Karpas-422 (cell line): ENCODE measurements around the gene LRRC10. TPM values are rescaled to one million over a fixed set of nuclear protein-coding genes. Genes with fewer than 3 reads are reported as not detected.

Experiments used
- DNase-seq: peaks from one replicate; pipeline ENCODE4 v3.0.0-alpha.2; 2015
- H2AFZ ChIP-seq: fragments of 200-600 bp; sonication (generic); 2 replicates; pipeline ENCODE4 v1.6.1; 2014; ENCODE audit warnings: antibody characterized with exemption, low read length, mixed read lengths
- H3K27ac ChIP-seq: fragments of 200-600 bp; sonication (generic); 2 replicates; pipeline ENCODE4 v1.5.1; 2014; ENCODE audit warnings: mild to moderate bottlenecking, low read length, moderate library complexity
- H3K27me3 ChIP-seq: fragments of 200-600 bp; sonication (generic); 2 replicates; pipeline ENCODE4 v1.6.1; 2014; ENCODE audit warnings: low read length, mixed read lengths
- H3K36me3 ChIP-seq: fragments of 200-600 bp; sonication (generic); 2 replicates; pipeline ENCODE4 v1.6.1; 2014; ENCODE audit warnings: low read length, mixed read lengths; ENCODE audit not compliant: insufficient read depth
- H3K4me1 ChIP-seq: fragments of 200-600 bp; sonication (generic); 2 replicates; pipeline ENCODE4 v1.6.1; 2014; ENCODE audit warnings: mild to moderate bottlenecking, low read length, mixed read lengths
- H3K4me2 ChIP-seq: fragments of 200-600 bp; sonication (generic); 2 replicates; pipeline ENCODE4 v1.6.1; 2014; ENCODE audit warnings: low read length, low read depth, mild to moderate bottlenecking; ENCODE audit not compliant: poor library complexity, severe bottlenecking
- H3K4me3 ChIP-seq: fragments of 200-600 bp; sonication (generic); 2 replicates; pipeline ENCODE4 v1.5.1; 2014; ENCODE audit warnings: mild to moderate bottlenecking, antibody characterized with exemption, low read length, mixed read lengths
- H3K79me2 ChIP-seq: fragments of 200-600 bp; sonication (generic); 2 replicates; pipeline ENCODE4 v1.6.1; 2014; ENCODE audit warnings: mild to moderate bottlenecking, low read length, mixed read lengths
- H3K9ac ChIP-seq: fragments of 200-600 bp; sonication (generic); 2 replicates; pipeline ENCODE4 v1.6.0; 2014; ENCODE audit warnings: low read length
- H3K9me2 ChIP-seq: fragments of 200-600 bp; sonication (generic), shearing (Covaris generic); replicated peaks from 2 replicates; pipeline ENCODE4 v1.6.0; 2014; ENCODE audit warnings: mild to moderate bottlenecking, low read length, moderate library complexity; ENCODE audit not compliant: insufficient read depth
- H3K9me3 ChIP-seq: fragments of 300-700, 200-600 bp; sonication (generic); 2 replicates; pipeline ENCODE4 v1.6.1; 2014; ENCODE audit warnings: low read length, mixed read lengths
- H4K20me1 ChIP-seq: fragments of 200-600 bp; sonication (generic); 2 replicates; pipeline ENCODE4 v1.6.1; 2014; ENCODE audit warnings: mild to moderate bottlenecking, antibody characterized with exemption, low read length, low read depth; ENCODE audit not compliant: insufficient read depth
- total RNA-seq: library from RNA; depleted of rRNA; stranded (reverse); fragments of >200 nt; shearing (Covaris generic); gene quantifications from 2 replicates; pipeline ENCODE4 v1.2.3, GENCODE V29; 2014; ENCODE audit warnings: low replicate concordance

LRRC10 gene
- total RNA-seq, 1 experiment from 2014 or later: not detected

DNA sequence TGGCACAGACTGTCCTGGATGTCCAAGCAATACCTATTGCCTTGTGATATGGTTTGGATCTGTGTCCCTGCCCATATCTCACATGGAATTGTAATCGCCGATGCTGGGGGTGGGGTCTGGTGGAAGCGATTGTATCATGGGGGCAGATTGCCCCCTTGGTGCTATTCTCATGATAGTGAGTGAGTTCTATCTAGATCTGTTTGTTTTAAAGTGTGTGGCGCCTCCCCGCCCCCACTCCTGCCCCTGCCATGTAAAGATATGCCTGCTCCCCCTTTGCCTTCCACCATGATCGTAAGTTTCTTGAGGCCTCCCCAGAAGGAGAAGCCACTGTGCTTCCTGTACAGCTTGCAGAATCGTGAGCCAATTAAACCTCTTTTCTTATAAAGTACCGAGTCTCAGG, 16.8 kb upstream of the LRRC10 start:
- Histone ChIP-seq H3K36me3 (no peaks in the 10 kb centered on the region), H3K9me3 (no peaks in the 10 kb centered on the region), H3K4me1 (no peaks in the 10 kb centered on the region)

GRCh38 chr12:69623970-69624369, 13.3 kb upstream of the LRRC10 start:
- Histone ChIP-seq H3K4me1 (no peaks in the 10 kb centered on the region), H3K9ac (no peak overlapping the region), H3K4me2 (no peak overlapping the region), H3K9me3 (no peaks in the 10 kb centered on the region), H2AFZ (no peak overlapping the region), H3K9me2 (no peaks in the 10 kb centered on the region), H3K79me2 (no peaks in the 10 kb centered on the region), H3K27ac (no peak overlapping the region), H3K36me3 (no peaks in the 10 kb centered on the region), H4K20me1 (no peaks in the 10 kb centered on the region), H3K27me3 (no peaks in the 10 kb centered on the region), H3K4me3 (no peak overlapping the region)
- no peak for DNase-seq

More for the DNA sequence above, 16.8 kb upstream of the LRRC10 start:
- Histone ChIP-seq H3K9ac (no peak overlapping the region), H3K27ac (no peak overlapping the region), H3K27me3 (no peaks in the 10 kb centered on the region), H3K4me2 (no peak overlapping the region), H3K9me2 (no peaks in the 10 kb centered on the region), H2AFZ (no peak overlapping the region), H4K20me1 (no peaks in the 10 kb centered on the region), H3K79me2 (no peaks in the 10 kb centered on the region), H3K4me3 (no peak overlapping the region)
- no peak for DNase-seq

- no peak overlapping the region for H3K4me3 ChIP-seq
- H3K4me1 ChIP-seq: no peaks in the 10 kb centered on the region
- DNase-seq: no peak
- H3K27me3 ChIP-seq: no peaks in the 10 kb centered on the region
- no peaks in the 10 kb centered on the region for H3K9me2 ChIP-seq
- H2AFZ ChIP-seq: no peak overlapping the region
- no peaks in the 10 kb centered on the region for H3K9me3 ChIP-seq
- H3K4me2 ChIP-seq: no peak overlapping the region
- H3K79me2 ChIP-seq: no peaks in the 10 kb centered on the region
- H4K20me1 ChIP-seq: no peaks in the 10 kb centered on the region
- H3K9ac ChIP-seq: no peak overlapping the region
- H3K36me3 ChIP-seq: no peaks in the 10 kb centered on the region
- H3K27ac ChIP-seq: no peak overlapping the region
These were observed 10.8 kb upstream of the LRRC10 start for GRCh38 chr12:69621551-69621950.

DNA sequence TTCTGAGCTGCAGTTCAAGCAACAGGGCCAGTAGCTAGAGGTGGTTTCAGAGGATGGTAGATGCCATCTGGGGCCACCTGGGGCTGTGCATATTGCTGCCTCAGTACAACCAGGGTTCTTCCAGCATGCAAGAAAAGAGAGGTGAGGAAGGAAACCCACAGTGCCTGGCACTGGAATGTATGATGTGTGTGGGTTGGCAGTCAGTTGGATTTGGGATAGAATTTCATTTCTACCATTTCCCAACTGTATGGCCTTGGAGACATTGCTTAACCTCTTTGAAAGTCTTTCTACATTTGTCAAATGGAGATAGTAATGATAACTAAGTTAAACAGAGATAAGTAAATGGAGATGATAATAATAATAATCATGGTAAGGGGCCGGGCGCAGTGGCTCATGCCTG, 10.2 kb upstream of the LRRC10 start:
- H3K9ac ChIP-seq: no peak overlapping the region
- H3K4me3 ChIP-seq: no peak overlapping the region
- no peak overlapping the region for H2AFZ ChIP-seq
- no peaks in the 10 kb centered on the region for H3K79me2 ChIP-seq
- no peak overlapping the region for H3K4me2 ChIP-seq
- no peaks in the 10 kb centered on the region for H3K9me3 ChIP-seq
- no peak for DNase-seq
- no peak overlapping the region for H3K27ac ChIP-seq
- H3K36me3 ChIP-seq: no peaks in the 10 kb centered on the region
- no peaks in the 10 kb centered on the region for H3K9me2 ChIP-seq
- no peaks in the 10 kb centered on the region for H3K27me3 ChIP-seq
- H4K20me1 ChIP-seq: no peaks in the 10 kb centered on the region
- H3K4me1 ChIP-seq: no peaks in the 10 kb centered on the region

- Histone ChIP-seq H3K9ac (no peak overlapping the region), H3K4me1 (no peaks in the 10 kb centered on the region), H3K79me2 (no peaks in the 10 kb centered on the region), H3K27me3 (no peaks in the 10 kb centered on the region), H2AFZ (no peak overlapping the region), H3K27ac (no peak overlapping the region), H3K4me2 (no peak overlapping the region), H3K4me3 (no peak overlapping the region), H4K20me1 (no peaks in the 10 kb centered on the region), H3K36me3 (no peaks in the 10 kb centered on the region), H3K9me2 (no peaks in the 10 kb centered on the region), H3K9me3 (no peaks in the 10 kb centered on the region)
- no peak for DNase-seq
These were observed 9.4 kb upstream of the LRRC10 start for GRCh38 chr12:69620077-69620476.

- Histone ChIP-seq H3K9me2 (no peaks in the 10 kb centered on the region), H3K4me3 (no peak overlapping the region), H3K36me3 (no peaks in the 10 kb centered on the region), H3K27ac (no peak overlapping the region), H3K27me3 (no peaks in the 10 kb centered on the region), H3K4me1 (no peaks in the 10 kb centered on the region), H3K9me3 (no peaks in the 10 kb centered on the region), H2AFZ (no peak overlapping the region), H3K79me2 (no peaks in the 10 kb centered on the region), H3K9ac (no peak overlapping the region), H4K20me1 (no peaks in the 10 kb centered on the region), H3K4me2 (no peak overlapping the region)
- no peak for DNase-seq
These were observed 8.3 kb upstream of the LRRC10 start for GRCh38 chr12:69619050-69619449.

DNA sequence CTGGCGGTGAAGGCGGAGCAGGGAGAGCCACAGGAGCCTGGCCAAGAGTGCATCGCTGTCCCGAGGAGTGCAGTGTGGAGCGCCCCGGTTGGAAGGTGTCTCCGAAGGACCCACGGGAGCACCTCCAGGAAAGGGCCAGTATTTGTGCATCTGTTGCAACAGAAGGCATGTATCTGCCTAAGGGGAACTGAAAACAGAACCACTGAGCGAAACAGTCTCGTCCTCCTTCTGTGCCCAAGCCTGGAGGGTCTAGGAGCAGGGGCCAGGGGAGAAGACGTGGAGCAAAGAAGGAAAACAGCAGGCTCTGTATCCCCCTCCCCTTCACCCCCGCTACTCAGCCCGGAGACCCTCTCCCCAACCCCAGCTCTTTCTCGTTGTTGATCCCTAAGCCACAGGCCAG, 5.3 kb upstream of the LRRC10 start:
- Histone ChIP-seq H3K27ac (no peak overlapping the region), H3K9me3 (no peaks in the 10 kb centered on the region), H3K79me2 (no peaks in the 10 kb centered on the region), H3K36me3 (no peaks in the 10 kb centered on the region), H2AFZ (no peak overlapping the region), H3K4me1 (no peaks in the 10 kb centered on the region), H3K4me2 (no peak overlapping the region), H3K9ac (no peak overlapping the region), H3K9me2 (no peaks in the 10 kb centered on the region), H4K20me1 (no peaks in the 10 kb centered on the region), H3K27me3 (no peaks in the 10 kb centered on the region), H3K4me3 (no peak overlapping the region)
- no peak for DNase-seq

DNA sequence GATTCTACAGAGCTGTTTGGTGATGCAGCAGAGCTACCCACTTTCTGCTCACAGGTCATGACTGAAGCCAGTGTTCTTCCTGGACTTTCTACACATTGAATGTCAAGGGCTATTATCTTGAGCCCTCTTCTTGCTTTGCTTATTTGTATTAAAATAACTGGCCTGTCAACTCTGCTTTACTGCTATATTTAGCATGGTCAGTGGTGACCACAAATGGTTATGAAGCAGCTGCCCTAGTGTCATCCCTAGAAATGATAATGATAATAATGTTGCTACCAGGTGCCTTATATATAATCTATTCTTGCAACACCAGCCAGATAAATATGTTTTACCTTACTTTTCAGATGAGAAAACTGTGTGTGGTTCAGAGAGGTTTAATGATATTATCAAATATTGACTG, 2.6 kb upstream of the LRRC10 start:
- H3K4me1 ChIP-seq: no peaks in the 10 kb centered on the region

GRCh38 chr12:69610126-69610525, 581 bp downstream of the LRRC10 start:
- H3K4me3 ChIP-seq: no peak overlapping the region
- H3K4me1 ChIP-seq: no peaks in the 10 kb centered on the region
- H3K9me3 ChIP-seq: no peaks in the 10 kb centered on the region
- H2AFZ ChIP-seq: no peak overlapping the region
- H3K4me2 ChIP-seq: no peak overlapping the region
- no peaks in the 10 kb centered on the region for H4K20me1 ChIP-seq
- no peak overlapping the region for H3K9ac ChIP-seq
- no peaks in the 10 kb centered on the region for H3K36me3 ChIP-seq
- H3K79me2 ChIP-seq: no peaks in the 10 kb centered on the region
- H3K9me2 ChIP-seq: no peaks in the 10 kb centered on the region
- no peak for DNase-seq
- H3K27ac ChIP-seq: no peak overlapping the region
- H3K27me3 ChIP-seq: no peaks in the 10 kb centered on the region

More for the DNA sequence above, 2.6 kb upstream of the LRRC10 start:
- H3K27ac ChIP-seq: no peak overlapping the region
- no peaks in the 10 kb centered on the region for H3K79me2 ChIP-seq
- no peaks in the 10 kb centered on the region for H3K9me3 ChIP-seq
- H3K36me3 ChIP-seq: no peaks in the 10 kb centered on the region
- H3K4me3 ChIP-seq: no peak overlapping the region
- H4K20me1 ChIP-seq: no peaks in the 10 kb centered on the region
- H3K27me3 ChIP-seq: no peaks in the 10 kb centered on the region
- DNase-seq: no peak
- H3K9ac ChIP-seq: no peak overlapping the region
- H3K9me2 ChIP-seq: no peaks in the 10 kb centered on the region
- H2AFZ ChIP-seq: no peak overlapping the region
- H3K4me2 ChIP-seq: no peak overlapping the region
